ENCODE data around the gene AUTS2.

Gene AUTS2

DNA sequence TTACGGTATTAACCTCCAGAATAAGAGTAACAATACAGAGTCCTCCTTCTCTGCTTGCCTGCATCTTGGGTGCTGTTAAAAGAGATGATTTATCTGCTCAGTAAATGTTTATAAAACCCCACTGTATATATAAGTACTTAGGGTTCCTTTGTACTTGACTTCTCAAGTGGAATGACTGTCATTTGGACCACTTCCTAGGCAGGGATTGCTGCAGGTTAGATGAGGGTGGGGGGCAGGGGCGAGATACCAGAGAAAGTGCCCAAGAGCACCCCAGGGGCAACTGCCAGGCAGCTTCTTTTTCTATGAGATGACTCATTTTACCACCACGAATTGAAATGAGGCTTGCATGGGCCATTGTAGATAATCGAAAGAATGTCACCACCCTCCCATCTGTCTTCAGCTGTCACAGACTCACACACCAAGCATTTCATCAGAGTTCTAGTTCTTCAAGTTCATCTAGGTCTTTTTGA is 1111.8 kb downstream of the AUTS2 start (continued):
- TF ChIP-seq ZNF677 (tag by site-specific recombination; IDR thresholded peaks at IDR 0.05) (no peak), HOXC10 (CRISPR knock-in tag; IDR thresholded peaks at IDR 0.05) (no peak), ZNF324 (tag by site-specific recombination; IDR thresholded peaks at IDR 0.05) (no peak), ZNF121 (tag by site-specific recombination; IDR thresholded peaks at IDR 0.05) (no peak), ZNF571 (tag by site-specific recombination; IDR thresholded peaks at IDR 0.05) (no peak), ZNF266 (tag by site-specific recombination; IDR thresholded peaks at IDR 0.05; ENCODE audit: low read depth) (no peak), ZNF610 (tag by site-specific recombination; IDR thresholded peaks at IDR 0.05; ENCODE audit: borderline replicate concordance) (no peak), ZFP3 (tag by site-specific recombination; IDR thresholded peaks at IDR 0.05; ENCODE audit: low read depth) (no peak), ZSCAN30 (tag by site-specific recombination; IDR thresholded peaks at IDR 0.05) (0 out of 2 replicates have a peak, but pooled peaks have one; percentile 12), GLI2 (tag by site-specific recombination; IDR thresholded peaks at IDR 0.05; ENCODE audit: borderline replicate concordance, low read depth) (no peak), ZNF335 (tag by site-specific recombination; conservative IDR thresholded peaks at IDR 0.05) (no peak), ZFP41 (tag by site-specific recombination; IDR thresholded peaks at IDR 0.05; ENCODE audit: borderline replicate concordance) (no peak), ZNF777 (tag by site-specific recombination; IDR thresholded peaks at IDR 0.05; ENCODE audit: borderline replicate concordance) (no peak), ZEB2 (tag by site-specific recombination; IDR thresholded peaks at IDR 0.05) (peak; percentile 92; the same call in 1 of the 2 replicates), KLF8 (tag by site-specific recombination; IDR thresholded peaks at IDR 0.05) (peak; percentile 55; the same call in 1 of the 2 replicates), ZNF654 (tag by site-specific recombination; IDR thresholded peaks at IDR 0.05; ENCODE audit: low read depth) (no peak), ZNF558 (tag by site-specific recombination; IDR thresholded peaks at IDR 0.05) (0 out of 2 replicates have a peak, but pooled peaks have one; percentile 14), ZBTB8A (tag by site-specific recombination; IDR thresholded peaks at IDR 0.05) (no peak), ZNF560 (tag by site-specific recombination; IDR thresholded peaks at IDR 0.05; ENCODE audit: borderline replicate concordance) (no peak), KLF9 (tag by site-specific recombination; IDR thresholded peaks at IDR 0.05; ENCODE audit: low read depth) (peak; percentile 17; the same call in 1 of the 2 replicates), ZNF664 (tag by site-specific recombination; IDR thresholded peaks at IDR 0.05) (no peak), ZNF555 (tag by site-specific recombination; conservative IDR thresholded peaks at IDR 0.05) (no peak), SETDB1 (IDR thresholded peaks at IDR 0.05; ENCODE audit: insufficient read length, low read length) (no peak)
- TF ChIP-seq, protein P1, sequence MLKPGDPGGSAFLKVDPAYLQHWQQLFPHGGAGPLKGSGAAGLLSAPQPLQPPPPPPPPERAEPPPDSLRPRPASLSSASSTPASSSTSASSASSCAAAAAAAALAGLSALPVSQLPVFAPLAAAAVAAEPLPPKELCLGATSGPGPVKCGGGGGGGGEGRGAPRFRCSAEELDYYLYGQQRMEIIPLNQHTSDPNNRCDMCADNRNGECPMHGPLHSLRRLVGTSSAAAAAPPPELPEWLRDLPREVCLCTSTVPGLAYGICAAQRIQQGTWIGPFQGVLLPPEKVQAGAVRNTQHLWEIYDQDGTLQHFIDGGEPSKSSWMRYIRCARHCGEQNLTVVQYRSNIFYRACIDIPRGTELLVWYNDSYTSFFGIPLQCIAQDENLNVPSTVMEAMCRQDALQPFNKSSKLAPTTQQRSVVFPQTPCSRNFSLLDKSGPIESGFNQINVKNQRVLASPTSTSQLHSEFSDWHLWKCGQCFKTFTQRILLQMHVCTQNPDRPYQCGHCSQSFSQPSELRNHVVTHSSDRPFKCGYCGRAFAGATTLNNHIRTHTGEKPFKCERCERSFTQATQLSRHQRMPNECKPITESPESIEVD (tag by site-specific recombination; IDR thresholded peaks at IDR 0.05) = peak; percentile 78
- TF ChIP-seq, protein P2, sequence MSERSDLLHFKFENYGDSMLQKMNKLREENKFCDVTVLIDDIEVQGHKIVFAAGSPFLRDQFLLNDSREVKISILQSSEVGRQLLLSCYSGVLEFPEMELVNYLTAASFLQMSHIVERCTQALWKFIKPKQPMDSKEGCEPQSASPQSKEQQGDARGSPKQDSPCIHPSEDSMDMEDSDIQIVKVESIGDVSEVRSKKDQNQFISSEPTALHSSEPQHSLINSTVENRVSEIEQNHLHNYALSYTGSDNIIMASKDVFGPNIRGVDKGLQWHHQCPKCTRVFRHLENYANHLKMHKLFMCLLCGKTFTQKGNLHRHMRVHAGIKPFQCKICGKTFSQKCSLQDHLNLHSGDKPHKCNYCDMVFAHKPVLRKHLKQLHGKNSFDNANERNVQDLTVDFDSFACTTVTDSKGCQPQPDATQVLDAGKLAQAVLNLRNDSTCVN (tag by site-specific recombination; optimal IDR thresholded peaks at IDR 0.05) = no peak
- TF ChIP-seq, protein P3, sequence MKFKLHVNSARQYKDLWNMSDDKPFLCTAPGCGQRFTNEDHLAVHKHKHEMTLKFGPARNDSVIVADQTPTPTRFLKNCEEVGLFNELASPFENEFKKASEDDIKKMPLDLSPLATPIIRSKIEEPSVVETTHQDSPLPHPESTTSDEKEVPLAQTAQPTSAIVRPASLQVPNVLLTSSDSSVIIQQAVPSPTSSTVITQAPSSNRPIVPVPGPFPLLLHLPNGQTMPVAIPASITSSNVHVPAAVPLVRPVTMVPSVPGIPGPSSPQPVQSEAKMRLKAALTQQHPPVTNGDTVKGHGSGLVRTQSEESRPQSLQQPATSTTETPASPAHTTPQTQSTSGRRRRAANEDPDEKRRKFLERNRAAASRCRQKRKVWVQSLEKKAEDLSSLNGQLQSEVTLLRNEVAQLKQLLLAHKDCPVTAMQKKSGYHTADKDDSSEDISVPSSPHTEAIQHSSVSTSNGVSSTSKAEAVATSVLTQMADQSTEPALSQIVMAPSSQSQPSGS (tag by site-specific recombination; IDR thresholded peaks at IDR 0.05; ENCODE audit: low read depth) = no peak
- TF ChIP-seq, protein P4, sequence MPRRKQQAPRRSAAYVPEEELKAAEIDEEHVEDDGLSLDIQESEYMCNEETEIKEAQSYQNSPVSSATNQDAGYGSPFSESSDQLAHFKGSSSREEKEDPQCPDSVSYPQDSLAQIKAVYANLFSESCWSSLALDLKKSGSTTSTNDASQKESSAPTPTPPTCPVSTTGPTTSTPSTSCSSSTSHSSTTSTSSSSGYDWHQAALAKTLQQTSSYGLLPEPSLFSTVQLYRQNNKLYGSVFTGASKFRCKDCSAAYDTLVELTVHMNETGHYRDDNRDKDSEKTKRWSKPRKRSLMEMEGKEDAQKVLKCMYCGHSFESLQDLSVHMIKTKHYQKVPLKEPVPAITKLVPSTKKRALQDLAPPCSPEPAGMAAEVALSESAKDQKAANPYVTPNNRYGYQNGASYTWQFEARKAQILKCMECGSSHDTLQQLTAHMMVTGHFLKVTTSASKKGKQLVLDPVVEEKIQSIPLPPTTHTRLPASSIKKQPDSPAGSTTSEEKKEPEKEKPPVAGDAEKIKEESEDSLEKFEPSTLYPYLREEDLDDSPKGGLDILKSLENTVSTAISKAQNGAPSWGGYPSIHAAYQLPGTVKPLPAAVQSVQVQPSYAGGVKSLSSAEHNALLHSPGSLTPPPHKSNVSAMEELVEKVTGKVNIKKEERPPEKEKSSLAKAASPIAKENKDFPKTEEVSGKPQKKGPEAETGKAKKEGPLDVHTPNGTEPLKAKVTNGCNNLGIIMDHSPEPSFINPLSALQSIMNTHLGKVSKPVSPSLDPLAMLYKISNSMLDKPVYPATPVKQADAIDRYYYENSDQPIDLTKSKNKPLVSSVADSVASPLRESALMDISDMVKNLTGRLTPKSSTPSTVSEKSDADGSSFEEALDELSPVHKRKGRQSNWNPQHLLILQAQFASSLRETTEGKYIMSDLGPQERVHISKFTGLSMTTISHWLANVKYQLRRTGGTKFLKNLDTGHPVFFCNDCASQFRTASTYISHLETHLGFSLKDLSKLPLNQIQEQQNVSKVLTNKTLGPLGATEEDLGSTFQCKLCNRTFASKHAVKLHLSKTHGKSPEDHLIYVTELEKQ (tag by site-specific recombination; IDR thresholded peaks at IDR 0.05; ENCODE audit: borderline replicate concordance) = no peak
- TF ChIP-seq, protein P5, sequence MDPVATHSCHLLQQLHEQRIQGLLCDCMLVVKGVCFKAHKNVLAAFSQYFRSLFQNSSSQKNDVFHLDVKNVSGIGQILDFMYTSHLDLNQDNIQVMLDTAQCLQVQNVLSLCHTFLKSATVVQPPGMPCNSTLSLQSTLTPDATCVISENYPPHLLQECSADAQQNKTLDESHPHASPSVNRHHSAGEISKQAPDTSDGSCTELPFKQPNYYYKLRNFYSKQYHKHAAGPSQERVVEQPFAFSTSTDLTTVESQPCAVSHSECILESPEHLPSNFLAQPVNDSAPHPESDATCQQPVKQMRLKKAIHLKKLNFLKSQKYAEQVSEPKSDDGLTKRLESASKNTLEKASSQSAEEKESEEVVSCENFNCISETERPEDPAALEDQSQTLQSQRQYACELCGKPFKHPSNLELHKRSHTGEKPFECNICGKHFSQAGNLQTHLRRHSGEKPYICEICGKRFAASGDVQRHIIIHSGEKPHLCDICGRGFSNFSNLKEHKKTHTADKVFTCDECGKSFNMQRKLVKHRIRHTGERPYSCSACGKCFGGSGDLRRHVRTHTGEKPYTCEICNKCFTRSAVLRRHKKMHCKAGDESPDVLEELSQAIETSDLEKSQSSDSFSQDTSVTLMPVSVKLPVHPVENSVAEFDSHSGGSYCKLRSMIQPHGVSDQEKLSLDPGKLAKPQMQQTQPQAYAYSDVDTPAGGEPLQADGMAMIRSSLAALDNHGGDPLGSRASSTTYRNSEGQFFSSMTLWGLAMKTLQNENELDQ (tag by site-specific recombination; IDR thresholded peaks at IDR 0.05; ENCODE audit: low read depth) = no peak
- TF ChIP-seq, protein P6, sequence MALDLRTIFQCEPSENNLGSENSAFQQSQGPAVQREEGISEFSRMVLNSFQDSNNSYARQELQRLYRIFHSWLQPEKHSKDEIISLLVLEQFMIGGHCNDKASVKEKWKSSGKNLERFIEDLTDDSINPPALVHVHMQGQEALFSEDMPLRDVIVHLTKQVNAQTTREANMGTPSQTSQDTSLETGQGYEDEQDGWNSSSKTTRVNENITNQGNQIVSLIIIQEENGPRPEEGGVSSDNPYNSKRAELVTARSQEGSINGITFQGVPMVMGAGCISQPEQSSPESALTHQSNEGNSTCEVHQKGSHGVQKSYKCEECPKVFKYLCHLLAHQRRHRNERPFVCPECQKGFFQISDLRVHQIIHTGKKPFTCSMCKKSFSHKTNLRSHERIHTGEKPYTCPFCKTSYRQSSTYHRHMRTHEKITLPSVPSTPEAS (tag by site-specific recombination; IDR thresholded peaks at IDR 0.05) = no peak
